Naive thymus-derived CD8-positive, alpha-beta T cell (primary cell): ENCODE measurements around the gene THUMPD1. TPM values are rescaled to one million over a fixed set of nuclear protein-coding genes. Genes with fewer than 3 reads are reported as not detected.
A peak's percentile ranks its signal among the peaks of the same experiment; 100 is the strongest.

Experiments used
- ATAC-seq, 2 donors: fragments of 150-1000 bp; cut with Tn5 transposase in 1 of 2; sonication (Bioruptor Pico), chemical (Tn5 transposase) in 1 of 2; 1 replicate in 1 of 2; 2 replicates in 1 of 2; pipeline ENCODE4 v1.10.0; 2021; ENCODE audit warnings: mild to moderate bottlenecking in 2 of 2, moderate library complexity in 2 of 2
- POLR2A ChIA-PET: fragments of 350-600 bp; sonication (Branson Sonifier 250); formaldehyde crosslinking; loops from one replicate; lab custom pipeline; 2021; ENCODE audit warnings: antibody characterized with exemption; lab: Charles Lee
- DNase-seq, 10 donors: peaks; one replicate each; pipeline versions ENCODE4 v3.0.0 to v3.0.0-alpha.2; 2020 to 2022
- H3K27ac Mint-ChIP-seq, 10 donors: one replicate each; pipeline ENCODE4 v1.8.0; 2020 to 2022; ENCODE audit warnings: mild to moderate bottlenecking in 10 of 10, mixed read lengths in 10 of 10, moderate library complexity in 4 of 10, inconsistent platforms in 1 of 10
- H3K27me3 Mint-ChIP-seq, 5 donors: one replicate each; pipeline ENCODE4 v1.8.0; 2021 to 2022; ENCODE audit warnings: mixed read lengths in 5 of 5
- H3K36me3 Mint-ChIP-seq, 3 donors: one replicate each; pipeline ENCODE4 v1.8.0; 2020 to 2022; ENCODE audit warnings: mixed read lengths in 3 of 3, mild to moderate bottlenecking in 2 of 3, inconsistent platforms in 1 of 3
- H3K4me1 Mint-ChIP-seq, 4 donors: one replicate each; pipeline ENCODE4 v1.8.0; 2021 to 2022; ENCODE audit warnings: mixed read lengths in 4 of 4
- H3K4me3 Mint-ChIP-seq, 10 donors: one replicate each; pipeline ENCODE4 v1.8.0; 2020 to 2022; ENCODE audit warnings: mild to moderate bottlenecking in 10 of 10, mixed read lengths in 10 of 10, moderate library complexity in 6 of 10, inconsistent platforms in 1 of 10
- H3K9me3 Mint-ChIP-seq, 9 donors: one replicate each; pipeline ENCODE4 v1.8.0; 2020 to 2022; ENCODE audit warnings: mixed read lengths in 9 of 9, mild to moderate bottlenecking in 3 of 9, inconsistent platforms in 1 of 9, moderate library complexity in 1 of 9
- polyA plus RNA-seq, 3 donors: library from polyadenylated mRNA; unstranded; fragments of 300-500 nt; fragmentation: Illumina TruSeq; gene quantifications; one replicate each; pipeline ENCODE4 v1.2.3, GENCODE V29; 2021
- total RNA-seq, 8 experiments: library from RNA in 2 of 8; stranded (reverse) in 2 of 8; gene quantifications; one replicate each; pipeline ENCODE4 v1.2.3 and lab custom pipeline; 2021 to 2026

The THUMPD1 gene
- total and polyA plus RNA-seq, 5 experiments from 2014 or later: 63.8 to 83.3 (median 74.2) TPM

DNA sequence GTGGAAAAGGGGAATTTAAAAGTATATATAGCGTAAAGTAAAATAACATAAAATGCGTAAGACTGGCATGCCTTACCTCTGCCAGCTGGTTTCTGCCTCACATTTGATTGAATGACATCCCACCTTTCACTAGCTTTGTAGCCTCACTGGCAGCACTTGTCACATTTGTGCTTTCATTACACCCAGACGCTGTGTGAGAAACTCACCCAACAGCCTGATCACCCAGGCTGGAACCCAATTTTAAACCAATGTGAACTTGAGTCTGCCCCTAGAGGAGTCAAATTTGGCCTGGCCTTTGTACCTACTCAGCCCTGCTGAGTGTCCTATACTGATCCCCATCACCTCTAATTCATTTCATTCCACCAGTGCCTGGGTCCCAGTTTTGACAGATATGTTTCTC is 4.8 kb upstream of the THUMPD1 start:
- ATAC-seq (no peak), DNase-seq (no peak)
- POLR2A ChIA-PET: no interaction called here
- Mint-ChIP-seq H3K27ac (no peak overlapping the region), H3K4me3 (no peak overlapping the region), H3K27me3 (no peaks in the 10 kb centered on the region), H3K36me3 (peaks cover 0 to 15% (median 9%) of the 10 kb centered on the region in 3 donors), H3K4me1 (peaks cover 0 to 6% (median 2%) of the 10 kb centered on the region in 4 donors), H3K9me3 (peaks cover 4 to 23% (median 10%) of the 10 kb centered on the region in 9 donors)

DNA sequence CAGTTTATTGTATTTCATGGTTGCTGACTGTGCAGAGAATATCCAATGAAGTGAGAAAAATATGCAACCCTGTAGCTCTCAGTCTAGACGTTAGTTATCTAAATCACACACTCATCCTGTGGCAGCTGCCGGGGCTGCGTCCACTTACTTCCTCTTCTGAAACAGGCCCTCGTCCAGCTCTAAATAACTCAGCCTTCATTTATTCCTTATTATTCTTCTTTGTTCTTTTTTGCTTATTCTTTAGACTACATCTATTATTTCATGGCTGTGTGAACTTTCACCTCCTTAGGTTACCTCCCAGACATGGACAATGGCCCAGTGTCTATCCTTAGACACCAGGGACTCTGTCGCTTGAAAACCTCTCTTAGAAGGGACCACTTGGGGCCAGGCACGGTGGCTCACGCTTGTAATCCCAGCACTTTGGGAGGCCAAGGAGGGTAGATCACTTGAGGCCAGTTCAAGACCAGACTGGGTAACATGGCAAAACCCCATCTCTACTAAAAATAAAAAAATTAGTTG is 3.4 kb upstream of the THUMPD1 start:
- ATAC-seq (no peak), DNase-seq (no peak)
- H3K36me3 Mint-ChIP-seq: peaks cover 3 to 15% (median 9%) of the 10 kb centered on the region in 3 donors
- POLR2A ChIA-PET: no interaction called here
- H3K27me3 Mint-ChIP-seq: no peaks in the 10 kb centered on the region
- peaks cover 4 to 23% (median 10%) of the 10 kb centered on the region in 9 donors for H3K9me3 Mint-ChIP-seq
- H3K4me3 Mint-ChIP-seq: no peak overlapping the region
- H3K4me1 Mint-ChIP-seq: peaks cover 0 to 15% (median 11%) of the 10 kb centered on the region in 4 donors
- peak overlapping the region in 2 of 10 donors; percentile 63 to 69 for H3K27ac Mint-ChIP-seq

DNA sequence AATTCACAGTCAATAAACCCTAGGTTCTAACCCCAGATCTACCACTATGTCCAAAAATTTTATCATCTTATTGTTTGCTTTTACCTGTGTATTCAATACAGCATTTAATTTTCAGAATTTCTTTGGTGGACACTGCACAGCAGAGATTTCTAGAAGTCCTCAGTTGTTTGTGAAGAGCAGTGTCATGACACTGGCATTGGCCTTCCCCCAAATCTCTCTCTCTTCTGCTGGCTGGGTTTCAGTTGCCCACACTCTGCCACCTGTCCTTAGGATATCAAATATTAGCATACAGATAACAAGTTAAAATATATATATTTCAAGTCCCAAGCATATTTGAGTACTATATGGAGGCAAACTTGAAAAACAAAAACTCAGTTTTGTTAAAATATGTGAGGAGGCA is 2.0 kb upstream of the THUMPD1 start:
- peaks cover 3 to 24% (median 20%) of the 10 kb centered on the region in 4 donors for H3K4me1 Mint-ChIP-seq
- peaks cover 4 to 21% (median 10%) of the 10 kb centered on the region in 9 donors for H3K9me3 Mint-ChIP-seq
- no peak overlapping the region for H3K27ac Mint-ChIP-seq
- DNase-seq: no peak
- H3K36me3 Mint-ChIP-seq: peaks cover 9 to 13% (median 11%) of the 10 kb centered on the region in 3 donors
- ATAC-seq: no peak
- H3K27me3 Mint-ChIP-seq: no peaks in the 10 kb centered on the region
- POLR2A ChIA-PET: no interaction called here
- H3K4me3 Mint-ChIP-seq: no peak overlapping the region

DNA sequence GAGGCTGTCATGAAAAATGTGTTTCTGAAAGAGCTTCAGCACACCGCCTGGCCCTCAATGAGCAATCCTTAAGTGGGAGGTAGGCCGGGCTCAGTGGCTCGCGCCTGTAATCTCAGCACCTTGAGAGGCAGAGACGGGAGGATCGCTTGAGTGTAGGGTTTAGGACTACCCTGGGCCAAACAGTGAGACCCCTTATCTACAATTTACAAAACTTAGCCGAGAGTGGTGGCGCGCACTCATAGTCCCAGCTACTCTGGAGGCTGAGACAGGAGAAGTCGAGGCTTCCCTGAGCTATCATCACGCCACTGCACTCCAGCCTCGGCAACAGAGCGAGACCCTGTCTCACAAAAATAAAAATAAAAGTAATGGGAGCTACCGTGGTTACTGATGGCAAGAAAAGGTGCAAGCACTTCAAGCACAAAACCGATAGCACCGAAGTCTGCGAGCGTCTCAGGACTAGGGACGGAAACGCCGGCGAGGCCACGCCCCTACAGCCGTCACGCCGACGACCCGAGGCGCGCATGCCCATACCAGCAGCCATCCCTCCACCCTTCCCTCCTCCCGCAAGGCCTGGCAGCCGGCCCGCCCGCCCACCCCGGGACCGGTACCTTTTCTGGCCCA is 607 bp downstream of the THUMPD1 start:
- Mint-ChIP-seq H3K36me3 (peaks cover 0 to 36% (median 4%) of the 10 kb centered on the region in 3 donors), H3K9me3 (no peaks in the 10 kb centered on the region), H3K4me1 (peaks cover 5 to 37% (median 29%) of the 10 kb centered on the region in 4 donors), H3K27me3 (no peaks in the 10 kb centered on the region), H3K4me3 (peak overlapping the region; percentile 91 to 99 (median 95)), H3K27ac (peak overlapping the region; percentile 94 to 99 (median 98))
- POLR2A ChIA-PET: interaction anchor here (1.2 to 1.9 kb wide), 5 partner anchors 10 to 1186 kb away, joined by 3 to 11 read pairs (median 6); partner anchors contain the start of genes ACSM3 and VPS35L
- DNase-seq (peak in 9 of 10 donors; percentile 87 to 94 (median 90)), ATAC-seq (peak; percentile 84 to 85)

DNA sequence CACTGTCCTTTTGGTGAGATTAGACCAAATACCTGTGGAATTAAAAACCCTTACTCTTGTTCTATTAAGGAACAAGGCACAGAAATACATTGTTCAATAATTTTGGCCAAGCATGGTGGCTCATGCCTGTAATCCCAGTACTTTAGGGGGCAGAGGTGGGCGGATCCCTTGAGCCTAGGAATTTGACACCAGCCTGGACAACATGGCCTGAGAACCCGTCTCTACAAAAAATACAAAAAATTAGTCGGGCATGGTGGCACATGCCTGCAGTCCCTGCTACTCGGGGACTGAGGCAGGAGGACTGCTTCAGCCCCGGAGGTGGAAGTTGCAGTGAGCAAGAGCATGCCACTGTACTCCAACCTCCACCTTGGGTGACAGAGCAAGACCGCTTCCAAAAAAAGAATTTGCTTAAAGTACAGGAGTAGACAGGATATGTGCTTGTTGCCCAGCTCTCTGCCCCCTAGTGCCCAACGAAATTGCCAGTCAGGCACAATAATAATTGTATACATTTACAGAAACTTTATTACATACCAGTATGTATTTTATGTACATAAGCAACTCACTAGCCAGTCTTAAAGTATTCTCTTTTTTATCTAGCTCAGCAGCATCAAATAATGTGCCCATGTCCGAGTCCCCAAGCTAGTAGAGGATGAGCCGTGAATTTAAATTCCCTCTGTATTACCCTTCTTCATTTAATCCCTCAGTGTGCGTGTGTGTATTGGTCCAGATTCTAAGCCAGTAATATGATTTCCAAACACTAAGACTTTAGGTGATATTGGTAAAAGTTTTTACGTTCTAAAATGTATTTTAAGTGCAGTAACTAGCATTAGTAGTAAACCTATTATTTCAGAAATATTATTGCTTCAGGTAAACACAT is 1.4 kb downstream of the THUMPD1 start:
- peak overlapping the region; percentile 87 to 99 (median 98) for H3K27ac Mint-ChIP-seq
- ATAC-seq (no peak), DNase-seq (peak in 3 of 10 donors; percentile 16 to 32 (median 19))
- peaks cover 0 to 44% (median 4%) of the 10 kb centered on the region in 3 donors for H3K36me3 Mint-ChIP-seq
- no peaks in the 10 kb centered on the region for H3K27me3 Mint-ChIP-seq
- H3K4me1 Mint-ChIP-seq: peaks cover 5 to 37% (median 29%) of the 10 kb centered on the region in 4 donors
- POLR2A ChIA-PET: interaction anchor here (0.7 to 1.9 kb wide), 3 partner anchors 9 to 161 kb away, joined by 3 to 7 read pairs (median 3); partner anchors contain the start of gene ACSM3
- no peaks in the 10 kb centered on the region for H3K9me3 Mint-ChIP-seq
- peak overlapping the region; percentile 91 to 99 (median 95) for H3K4me3 Mint-ChIP-seq

DNA sequence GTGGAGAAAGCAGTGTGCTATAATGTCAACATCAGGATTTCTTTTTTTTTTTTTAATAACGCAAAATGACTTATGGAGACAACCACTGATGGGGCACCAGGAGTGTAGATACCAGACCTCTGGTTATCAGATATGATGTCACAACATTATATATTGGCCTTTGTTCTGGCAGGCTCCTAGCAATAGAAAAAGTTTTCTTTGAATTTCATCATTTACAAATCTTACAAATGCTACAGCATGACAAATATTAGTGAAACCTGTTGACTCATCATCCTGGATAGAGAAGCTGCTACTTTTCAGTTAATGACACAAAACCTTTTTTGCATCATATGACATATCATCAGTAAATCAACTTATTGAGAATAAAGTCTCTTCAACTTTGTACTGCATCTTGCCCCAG is 6.1 kb downstream of the THUMPD1 start:
- H3K4me1 Mint-ChIP-seq: peaks cover 8 to 28% (median 25%) of the 10 kb centered on the region in 4 donors
- no peak overlapping the region for H3K4me3 Mint-ChIP-seq
- peaks cover 0 to 66% (median 4%) of the 10 kb centered on the region in 3 donors for H3K36me3 Mint-ChIP-seq
- ATAC-seq (no peak), DNase-seq (no peak)
- POLR2A ChIA-PET: no interaction called here
- no peaks in the 10 kb centered on the region for H3K9me3 Mint-ChIP-seq
- no peak overlapping the region for H3K27ac Mint-ChIP-seq
- no peaks in the 10 kb centered on the region for H3K27me3 Mint-ChIP-seq

DNA sequence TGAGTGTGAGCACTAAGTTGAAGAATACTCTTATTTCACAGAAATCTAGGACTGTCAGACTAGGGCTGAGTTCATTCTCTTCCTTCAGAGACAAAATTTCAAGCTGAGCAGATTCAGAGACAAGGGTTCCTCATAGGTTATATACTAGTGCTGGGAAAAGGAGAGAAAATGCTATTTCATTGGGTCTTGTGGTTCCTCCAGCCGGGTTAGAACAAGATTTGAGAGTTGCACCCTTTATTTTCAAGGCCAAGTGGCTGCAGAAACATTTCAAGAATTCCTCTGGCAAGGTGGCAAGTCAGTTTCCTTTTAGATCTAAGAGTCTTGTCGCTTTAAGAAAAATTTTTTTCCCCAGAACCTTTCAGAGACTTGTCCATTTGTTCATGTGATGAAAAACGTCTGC is 6.8 kb downstream of the THUMPD1 start:
- Mint-ChIP-seq H3K27ac (peak overlapping the region in 2 of 10 donors; percentile 40 to 46), H3K4me1 (peaks cover 10 to 21% (median 19%) of the 10 kb centered on the region in 4 donors), H3K36me3 (peaks cover 0 to 63% (median 4%) of the 10 kb centered on the region in 3 donors), H3K9me3 (no peaks in the 10 kb centered on the region), H3K4me3 (no peak overlapping the region), H3K27me3 (no peaks in the 10 kb centered on the region)
- ATAC-seq (no peak), DNase-seq (no peak)
- POLR2A ChIA-PET: no interaction called here

DNA sequence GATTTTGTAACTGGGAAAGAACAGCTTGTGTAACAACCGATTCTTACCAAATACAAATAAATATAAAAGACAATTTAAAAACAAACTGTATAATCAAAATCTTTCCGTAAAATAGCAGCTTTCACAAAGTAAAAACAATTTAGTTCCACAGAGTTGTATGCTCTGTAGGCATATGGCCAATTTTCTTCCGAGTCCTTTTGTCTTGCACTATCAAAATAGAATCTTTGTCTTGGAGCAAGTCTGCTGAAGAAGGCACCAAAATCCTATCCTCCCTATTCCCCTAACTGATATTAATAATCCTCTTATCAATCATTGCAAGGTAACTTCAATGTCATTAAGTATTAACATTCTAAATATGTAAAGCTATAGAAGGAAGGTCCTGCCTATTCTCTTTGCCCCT is 7.6 kb downstream of the THUMPD1 start:
- POLR2A ChIA-PET: no interaction called here
- H3K27ac Mint-ChIP-seq: peak overlapping the region in 3 of 10 donors; percentile 18 to 58 (median 40)
- H3K9me3 Mint-ChIP-seq: no peaks in the 10 kb centered on the region
- H3K4me3 Mint-ChIP-seq: no peak overlapping the region
- ATAC-seq (no peak), DNase-seq (no peak)
- no peaks in the 10 kb centered on the region for H3K27me3 Mint-ChIP-seq
- peaks cover 0 to 58% (median 4%) of the 10 kb centered on the region in 3 donors for H3K36me3 Mint-ChIP-seq
- H3K4me1 Mint-ChIP-seq: peaks cover 11 to 20% (median 15%) of the 10 kb centered on the region in 4 donors

DNA sequence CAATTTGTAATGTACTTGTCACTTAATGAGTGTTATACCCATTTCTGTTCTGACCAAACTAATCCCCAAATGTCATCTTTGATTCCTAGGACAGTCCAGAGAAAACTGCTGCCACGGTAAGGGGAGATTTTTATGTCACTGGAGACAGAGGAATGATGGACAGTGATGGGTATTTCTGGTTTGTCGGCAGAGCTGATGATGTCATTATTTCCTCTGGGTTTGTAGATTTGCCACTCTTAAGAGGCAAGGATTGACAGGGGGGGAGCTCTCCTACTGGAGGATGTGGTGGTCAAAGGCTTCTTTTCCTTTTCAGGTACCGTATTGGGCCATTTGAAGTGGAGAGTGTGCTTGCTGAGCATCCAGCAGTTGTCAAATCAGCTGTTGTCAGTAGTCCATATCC is 12.5 kb downstream of the THUMPD1 start:
- ATAC-seq (no peak), DNase-seq (no peak)
- Mint-ChIP-seq H3K36me3 (peaks cover 0 to 11% (median 0%) of the 10 kb centered on the region in 3 donors), H3K4me3 (no peak overlapping the region), H3K27me3 (no peaks in the 10 kb centered on the region), H3K27ac (peak overlapping the region in 2 of 10 donors; percentile 17 to 28), H3K9me3 (no peaks in the 10 kb centered on the region), H3K4me1 (peaks cover 0 to 5% (median 2%) of the 10 kb centered on the region in 4 donors)
- POLR2A ChIA-PET: interaction anchor here (0.6 to 1.1 kb wide), 2 partner anchors 13 to 146 kb away, joined by 3 to 4 read pairs; partner anchors contain the start of gene THUMPD1

DNA sequence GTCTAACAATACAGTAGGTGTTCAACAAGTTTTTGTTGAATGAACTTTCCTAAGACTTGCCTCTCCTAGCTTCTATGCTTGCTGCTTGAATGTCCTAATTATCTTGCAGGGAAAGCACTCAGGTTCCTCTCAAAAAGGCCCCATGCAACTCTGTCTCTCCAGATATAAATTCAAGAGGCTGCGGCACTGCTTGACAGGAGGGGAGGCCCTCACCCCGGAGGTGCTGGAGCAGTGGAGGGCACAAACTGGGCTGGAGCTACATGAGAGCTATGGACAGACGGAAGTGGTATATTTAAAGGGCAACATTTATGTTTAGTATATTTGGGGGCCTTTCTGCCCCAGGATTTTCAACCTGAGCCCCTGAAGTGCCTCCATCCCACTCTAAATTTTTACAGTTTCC is 14.4 kb downstream of the THUMPD1 start:
- ATAC-seq (no peak), DNase-seq (no peak)
- POLR2A ChIA-PET: interaction anchor here (0.6 kb wide), 1 partner anchor 64 kb away, joined by 3 read pairs; no protein-coding TSS in a partner anchor
- Mint-ChIP-seq H3K36me3 (peaks cover 0 to under 1% (median 0%) of the 10 kb centered on the region in 3 donors), H3K27me3 (no peaks in the 10 kb centered on the region), H3K4me1 (peaks cover 0 to 3% (median 0%) of the 10 kb centered on the region in 4 donors), H3K27ac (peak overlapping the region in 2 of 10 donors; percentile 43 to 65), H3K4me3 (no peak overlapping the region), H3K9me3 (no peaks in the 10 kb centered on the region)

DNA sequence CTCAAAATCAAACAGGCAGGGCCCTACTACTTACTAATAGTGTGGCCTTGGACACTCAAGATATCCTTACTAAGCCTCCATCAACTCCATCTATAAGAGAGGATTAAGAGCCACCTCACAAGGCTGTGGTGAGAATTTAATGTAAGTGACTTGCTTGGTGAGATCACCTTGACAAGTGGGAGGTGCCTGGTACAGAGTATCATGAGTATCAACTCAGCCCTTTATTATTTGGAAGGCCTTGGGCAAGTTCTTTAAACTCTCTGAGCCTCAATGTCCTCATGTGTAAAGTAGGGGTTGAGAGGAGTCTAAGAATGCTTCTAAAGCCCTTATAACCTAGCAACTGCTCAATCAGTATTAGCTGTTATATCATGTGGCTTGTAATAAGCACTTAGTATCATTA is 15.0 kb downstream of the THUMPD1 start:
- H3K27ac Mint-ChIP-seq: no peak overlapping the region
- H3K9me3 Mint-ChIP-seq: no peaks in the 10 kb centered on the region
- no peaks in the 10 kb centered on the region for H3K27me3 Mint-ChIP-seq
- DNase-seq (no peak), ATAC-seq (no peak)
- H3K4me3 Mint-ChIP-seq: no peak overlapping the region
- no peaks in the 10 kb centered on the region for H3K36me3 Mint-ChIP-seq
- H3K4me1 Mint-ChIP-seq: peaks cover 0 to 3% (median 0%) of the 10 kb centered on the region in 4 donors
- POLR2A ChIA-PET: interaction anchor here (0.6 kb wide), 1 partner anchor 65 kb away, joined by 3 read pairs; no protein-coding TSS in a partner anchor

DNA sequence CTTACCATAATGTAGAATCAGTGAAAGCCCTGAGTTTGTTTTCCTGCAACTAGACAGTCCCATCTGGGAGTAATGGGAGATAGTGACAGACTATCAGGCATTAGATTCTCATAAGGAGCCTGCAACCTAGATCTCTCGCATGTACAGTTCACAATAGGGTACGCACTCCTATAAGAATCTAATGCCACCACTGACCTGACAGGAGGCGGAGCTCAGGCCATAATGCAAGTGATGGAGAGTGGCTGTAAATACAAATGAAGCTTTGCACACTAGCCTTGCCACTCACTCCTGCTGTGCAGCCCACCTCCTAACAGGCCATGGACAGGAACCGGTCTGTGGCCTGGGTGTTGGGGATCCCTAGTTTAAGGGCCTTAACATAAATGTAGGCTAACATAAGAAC is 21.4 kb downstream of the THUMPD1 start:
- no peak overlapping the region for H3K27ac Mint-ChIP-seq
- peaks cover 0 to 8% (median 0%) of the 10 kb centered on the region in 3 donors for H3K36me3 Mint-ChIP-seq
- no peak overlapping the region for H3K4me3 Mint-ChIP-seq
- POLR2A ChIA-PET: no interaction called here
- H3K4me1 Mint-ChIP-seq: no peaks in the 10 kb centered on the region
- DNase-seq (no peak), ATAC-seq (no peak)
- H3K9me3 Mint-ChIP-seq: no peaks in the 10 kb centered on the region
- no peaks in the 10 kb centered on the region for H3K27me3 Mint-ChIP-seq
